ENCODE measurements around the gene ARHGAP42. TPM values are rescaled to one million over a fixed set of nuclear protein-coding genes. Genes with fewer than 3 reads are reported as not detected.

Gene ARHGAP42
- total and polyA plus RNA-seq, 2 of the 13 experiments (the other 11 are each of a cell fraction or from before 2014, with no cell fraction given) = 2.5 to 4.3 TPM

DNA sequence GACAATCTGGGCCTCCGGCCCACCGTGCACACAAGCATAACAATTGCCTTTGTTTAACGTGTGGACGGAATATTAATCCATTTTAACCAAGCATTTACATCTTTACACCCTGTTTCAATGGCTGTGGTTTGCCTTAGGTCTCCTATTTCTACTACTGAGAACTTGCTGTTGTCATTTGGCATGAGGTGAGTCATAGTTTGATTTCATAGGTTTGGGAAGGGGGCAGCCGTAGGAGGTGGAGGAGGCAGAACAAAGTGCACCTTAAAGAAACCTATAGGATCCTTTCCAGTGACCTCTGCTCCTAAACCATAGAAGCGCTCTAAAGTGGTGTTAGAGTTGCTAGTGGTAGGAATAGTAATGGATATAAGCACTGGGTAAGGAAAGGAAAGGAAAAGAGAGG, 59.4 kb downstream of the ARHGAP42 start (continued):
- TF ChIP-seq, protein P1, sequence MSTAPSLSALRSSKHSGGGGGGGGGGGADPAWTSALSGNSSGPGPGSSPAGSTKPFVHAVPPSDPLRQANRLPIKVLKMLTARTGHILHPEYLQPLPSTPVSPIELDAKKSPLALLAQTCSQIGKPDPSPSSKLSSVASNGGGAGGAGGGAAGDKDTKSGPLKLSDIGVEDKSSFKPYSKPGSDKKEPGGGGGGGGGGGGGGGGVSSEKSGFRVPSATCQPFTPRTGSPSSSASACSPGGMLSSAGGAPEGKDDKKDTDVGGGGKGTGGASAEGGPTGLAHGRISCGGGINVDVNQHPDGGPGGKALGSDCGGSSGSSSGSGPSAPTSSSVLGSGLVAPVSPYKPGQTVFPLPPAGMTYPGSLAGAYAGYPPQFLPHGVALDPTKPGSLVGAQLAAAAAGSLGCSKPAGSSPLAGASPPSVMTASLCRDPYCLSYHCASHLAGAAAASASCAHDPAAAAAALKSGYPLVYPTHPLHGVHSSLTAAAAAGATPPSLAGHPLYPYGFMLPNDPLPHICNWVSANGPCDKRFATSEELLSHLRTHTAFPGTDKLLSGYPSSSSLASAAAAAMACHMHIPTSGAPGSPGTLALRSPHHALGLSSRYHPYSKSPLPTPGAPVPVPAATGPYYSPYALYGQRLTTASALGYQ (CRISPR knock-in tag; IDR thresholded peaks at IDR 0.05) = no peak
- TF ChIP-seq ZNF30 (CRISPR knock-in tag; IDR thresholded peaks at IDR 0.05) (no peak), SRY (CRISPR knock-in tag; IDR thresholded peaks at IDR 0.05) (no peak)
- TF ChIP-seq, protein P2, sequence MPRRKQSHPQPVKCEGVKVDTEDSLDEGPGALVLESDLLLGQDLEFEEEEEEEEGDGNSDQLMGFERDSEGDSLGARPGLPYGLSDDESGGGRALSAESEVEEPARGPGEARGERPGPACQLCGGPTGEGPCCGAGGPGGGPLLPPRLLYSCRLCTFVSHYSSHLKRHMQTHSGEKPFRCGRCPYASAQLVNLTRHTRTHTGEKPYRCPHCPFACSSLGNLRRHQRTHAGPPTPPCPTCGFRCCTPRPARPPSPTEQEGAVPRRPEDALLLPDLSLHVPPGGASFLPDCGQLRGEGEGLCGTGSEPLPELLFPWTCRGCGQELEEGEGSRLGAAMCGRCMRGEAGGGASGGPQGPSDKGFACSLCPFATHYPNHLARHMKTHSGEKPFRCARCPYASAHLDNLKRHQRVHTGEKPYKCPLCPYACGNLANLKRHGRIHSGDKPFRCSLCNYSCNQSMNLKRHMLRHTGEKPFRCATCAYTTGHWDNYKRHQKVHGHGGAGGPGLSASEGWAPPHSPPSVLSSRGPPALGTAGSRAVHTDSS (CRISPR knock-in tag; conservative IDR thresholded peaks at IDR 0.05) = no peak

DNA sequence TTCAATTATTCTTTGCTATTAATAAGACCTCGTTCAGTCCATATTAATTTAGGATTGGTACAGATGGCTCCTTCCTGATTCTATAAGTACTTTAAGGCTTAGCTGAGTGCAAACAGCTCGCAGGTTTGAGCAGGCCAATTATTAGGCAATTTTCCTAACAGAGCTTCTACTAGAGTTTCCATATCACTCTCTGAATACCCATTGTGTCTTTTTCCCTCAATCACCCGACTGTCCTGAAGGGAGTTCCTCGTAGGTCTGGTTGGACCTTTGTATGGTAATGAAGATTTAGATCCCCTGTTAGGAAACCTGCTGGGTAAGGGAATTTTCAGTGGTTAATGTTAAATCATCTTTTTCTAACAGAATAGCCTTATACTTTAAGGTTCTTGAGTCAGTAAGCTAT, 61.1 kb downstream of the ARHGAP42 start:
- BruUV-seq (replicated peaks) = no TSS peak
- intact Hi-C loops (cut with micrococcal nuclease; ENCODE audit: unreplicated experiment) (no loop called here), in situ Hi-C loops (cut with HindIII; ENCODE audit: extremely low pct_ligation_motif_present, low pct_unique_long_range_greater_than_20kb) (no loop called here)
- DNase-seq (ENCODE audit: low spot score) (no peak), ATAC-seq (no peak), FAIRE-seq (no peak)
- Histone ChIP-seq H4K20me1 (ENCODE audit: insufficient read depth, low read length) (no peaks in the 10 kb centered on the region), H3K36me3 (replicated peaks in 1 of 2; ENCODE audit: control insufficient read depth in 1 of 2, insufficient read depth in 2 of 2, low read length in 2 of 2) (no peaks in the 10 kb centered on the region), H3K4me3 (replicated peaks in 1 of 3; ENCODE audit: insufficient read depth in 1 of 3, low read depth in 2 of 3, low read length in 3 of 3) (no peak overlapping the region), H3K4me1 (ENCODE audit: insufficient read depth, low read length) (no peaks in the 10 kb centered on the region), H3K27ac (ENCODE audit: extremely low read length, insufficient read depth, low read length) (no peak overlapping the region), H3K4me2 (ENCODE audit: low read depth, low read length) (no peak overlapping the region), H3K79me2 (ENCODE audit: insufficient read depth, low read length) (no peaks in the 10 kb centered on the region), H3K9ac (ENCODE audit: insufficient read depth, low read depth, low read length) (no peak overlapping the region), H3K27me3 (ENCODE audit: control insufficient read depth in 1 of 2, insufficient read depth in 2 of 2, low read length in 2 of 2) (no peaks in the 10 kb centered on the region), H3K9me3 (ENCODE audit: low read length) (no peaks in the 10 kb centered on the region), H2AFZ (ENCODE audit: low read length) (no peak overlapping the region)
- WGBS (ENCODE audit: low lambda C conversion rate) = 30% methylated on average over 4 of the region's 4 CpGs
- POLR2A ChIA-PET = no interaction called here
- CTCF ChIA-PET (ENCODE audit: low intra/inter-chr PET ratio, low total read pairs) = no interaction called here
- TF ChIP-seq STAT5B (CRISPR knock-in tag; IDR thresholded peaks at IDR 0.05) = no peak
- TF ChIP-seq ELF4 (CRISPR knock-in tag; IDR thresholded peaks at IDR 0.05; ENCODE audit: borderline replicate concordance) = no peak
- no peak for TF ChIP-seq RFX1 (IDR thresholded peaks at IDR 0.05)
- no peak for TF ChIP-seq RAD51 (IDR thresholded peaks at IDR 0.05; ENCODE audit: borderline replicate concordance)
- TF ChIP-seq ZFP62 (CRISPR knock-in tag; IDR thresholded peaks at IDR 0.05) = no peak
- TF ChIP-seq MTF2 (CRISPR knock-in tag; IDR thresholded peaks at IDR 0.05; ENCODE audit: borderline replicate concordance) = no peak
- no peak for TF ChIP-seq ZNF20 (CRISPR knock-in tag; IDR thresholded peaks at IDR 0.05)
- no peak for TF ChIP-seq ZMYM2 (CRISPR knock-in tag; IDR thresholded peaks at IDR 0.05)
- no peak for TF ChIP-seq KMT2A (CRISPR knock-in tag; IDR thresholded peaks at IDR 0.05)
- no peak for TF ChIP-seq YY1 (IDR thresholded peaks at IDR 0.05; ENCODE audit: insufficient read depth, insufficient replicate concordance, low read depth, low read length)
- no peak for TF ChIP-seq BCL6 (CRISPR knock-in tag; IDR thresholded peaks at IDR 0.05)
- TF ChIP-seq GLI4 (CRISPR knock-in tag; IDR thresholded peaks at IDR 0.05; ENCODE audit: borderline replicate concordance) = no peak
- TF ChIP-seq ZNF678 (CRISPR knock-in tag; IDR thresholded peaks at IDR 0.05) = no peak
- TF ChIP-seq, protein P3, sequence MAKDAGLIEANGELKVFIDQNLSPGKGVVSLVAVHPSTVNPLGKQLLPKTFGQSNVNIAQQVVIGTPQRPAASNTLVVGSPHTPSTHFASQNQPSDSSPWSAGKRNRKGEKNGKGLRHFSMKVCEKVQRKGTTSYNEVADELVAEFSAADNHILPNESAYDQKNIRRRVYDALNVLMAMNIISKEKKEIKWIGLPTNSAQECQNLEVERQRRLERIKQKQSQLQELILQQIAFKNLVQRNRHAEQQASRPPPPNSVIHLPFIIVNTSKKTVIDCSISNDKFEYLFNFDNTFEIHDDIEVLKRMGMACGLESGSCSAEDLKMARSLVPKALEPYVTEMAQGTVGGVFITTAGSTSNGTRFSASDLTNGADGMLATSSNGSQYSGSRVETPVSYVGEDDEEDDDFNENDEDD (CRISPR knock-in tag; IDR thresholded peaks at IDR 0.05; ENCODE audit: borderline replicate concordance) = no peak
- TF ChIP-seq, protein P4, sequence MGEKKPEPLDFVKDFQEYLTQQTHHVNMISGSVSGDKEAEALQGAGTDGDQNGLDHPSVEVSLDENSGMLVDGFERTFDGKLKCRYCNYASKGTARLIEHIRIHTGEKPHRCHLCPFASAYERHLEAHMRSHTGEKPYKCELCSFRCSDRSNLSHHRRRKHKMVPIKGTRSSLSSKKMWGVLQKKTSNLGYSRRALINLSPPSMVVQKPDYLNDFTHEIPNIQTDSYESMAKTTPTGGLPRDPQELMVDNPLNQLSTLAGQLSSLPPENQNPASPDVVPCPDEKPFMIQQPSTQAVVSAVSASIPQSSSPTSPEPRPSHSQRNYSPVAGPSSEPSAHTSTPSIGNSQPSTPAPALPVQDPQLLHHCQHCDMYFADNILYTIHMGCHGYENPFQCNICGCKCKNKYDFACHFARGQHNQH (CRISPR knock-in tag; IDR thresholded peaks at IDR 0.05) = no peak

All from HepG2 (cell line).